WTC11 (cell line): ENCODE measurements around the gene COL17A1. TPM values are rescaled to one million over a fixed set of nuclear protein-coding genes. Genes with fewer than 3 reads are reported as not detected.

ENCODE experiments used
- ATAC-seq: fragments of 200-7000 bp; cut with Tn5 transposase; 2 replicates; pipeline ENCODE4 v1.10.0; 2021; ENCODE audit warnings: mild to moderate bottlenecking, moderate library complexity
- CTCF ChIA-PET: fragments of 300-600 bp; sonication (Branson Sonifier 250); formaldehyde crosslinking; loops from one replicate; lab custom pipeline; 2021; ENCODE audit warnings: antibody characterized with exemption; lab: Charles Lee
- POLR2A ChIA-PET: fragments of 350-600 bp; sonication (Branson Sonifier 250); formaldehyde crosslinking; loops from one replicate; lab custom pipeline; 2021; ENCODE audit warnings: antibody characterized with exemption; lab: Charles Lee
- DNase-seq: peaks from one replicate; pipeline ENCODE4 v3.0.0; 2021; ENCODE audit warnings: low spot score
- H3K27ac Mint-ChIP-seq: 2 replicates; pipeline ENCODE4 v1.8.0; 2021; ENCODE audit warnings: mixed read lengths
- H3K27me3 Mint-ChIP-seq: 2 replicates; pipeline ENCODE4 v1.8.0; 2021; ENCODE audit warnings: low read depth, mild to moderate bottlenecking, moderate library complexity, mixed read lengths
- H3K36me3 Mint-ChIP-seq: 2 replicates; pipeline ENCODE4 v1.8.0; 2021; ENCODE audit warnings: mixed read lengths
- H3K4me1 Mint-ChIP-seq: 2 replicates; pipeline ENCODE4 v1.8.0; 2022; ENCODE audit warnings: mixed read lengths
- H3K4me3 Mint-ChIP-seq: 2 replicates; pipeline ENCODE4 v1.8.0; 2021; ENCODE audit warnings: mild to moderate bottlenecking, moderate library complexity, mixed read lengths
- H3K9me3 Mint-ChIP-seq: 2 replicates; pipeline ENCODE4 v1.8.0; 2021; ENCODE audit warnings: mixed read lengths
- AR ChIP-seq: fragments of 250-450 bp; sonication (Bioruptor Pico); IDR thresholded peaks from 2 replicates; pipeline ENCODE4 v1.9.0; 2021; ENCODE audit warnings: mild to moderate bottlenecking
- ARID4B ChIP-seq: sonication (generic); formaldehyde crosslinking; IDR thresholded peaks from 2 replicates; pipeline ENCODE4 v1.8.0; 2023; ENCODE audit warnings: missing genetic modification reagents, mild to moderate bottlenecking, borderline replicate concordance
- ATF1 ChIP-seq: sonication (generic); formaldehyde crosslinking; IDR thresholded peaks from 2 replicates; pipeline ENCODE4 v1.8.1; 2023; ENCODE audit warnings: mild to moderate bottlenecking, moderate library complexity, missing genetic modification reagents
- GABPB1 ChIP-seq: sonication (generic); formaldehyde crosslinking; IDR thresholded peaks from 2 replicates; pipeline ENCODE4 v1.8.1; 2023; ENCODE audit warnings: mild to moderate bottlenecking, missing genetic modification reagents
- GTF2I ChIP-seq: fragments of 250-450 bp; sonication (Bioruptor Pico); conservative IDR thresholded peaks from 2 replicates; pipeline ENCODE4 v1.4.0; 2021; ENCODE audit warnings: mild to moderate bottlenecking
- IRF2 ChIP-seq: sonication (generic); formaldehyde crosslinking; IDR thresholded peaks from 2 replicates; pipeline ENCODE4 v1.8.0; 2022; ENCODE audit warnings: low read depth, missing genetic modification reagents, borderline replicate concordance
- JAZF1 ChIP-seq: fragments of 250-450 bp; sonication (Bioruptor Pico); IDR thresholded peaks from 2 replicates; pipeline ENCODE4 v1.9.0; 2021; ENCODE audit warnings: moderate library complexity, mild to moderate bottlenecking, inconsistent platforms
- NFE2L1 ChIP-seq: sonication (generic); formaldehyde crosslinking; IDR thresholded peaks from 2 replicates; pipeline ENCODE4 v1.8.1; 2023; ENCODE audit warnings: missing genetic modification reagents
- PRRX2 ChIP-seq: fragments of 250-450 bp; sonication (Bioruptor Pico); IDR thresholded peaks from 2 replicates; pipeline ENCODE4 v1.8.0; 2021; ENCODE audit warnings: mild to moderate bottlenecking
- TP53 ChIP-seq: sonication (generic); formaldehyde crosslinking; IDR thresholded peaks from 2 replicates; pipeline ENCODE4 v1.8.1; 2023; ENCODE audit warnings: mild to moderate bottlenecking, missing genetic modification reagents
- USF1 ChIP-seq: sonication (generic); formaldehyde crosslinking; IDR thresholded peaks from 2 replicates; pipeline ENCODE4 v1.8.0; 2022; ENCODE audit warnings: mild to moderate bottlenecking, missing genetic modification reagents
- ZNF232 ChIP-seq: sonication (generic); formaldehyde crosslinking; IDR thresholded peaks from 2 replicates; pipeline ENCODE4 v1.8.0; 2022; ENCODE audit warnings: mild to moderate bottlenecking, missing genetic modification reagents
- ZNF416 ChIP-seq: fragments of 250-450 bp; sonication (Bioruptor Pico); IDR thresholded peaks from 2 replicates; pipeline ENCODE4 v1.9.0; 2021; ENCODE audit warnings: mild to moderate bottlenecking, inconsistent platforms
- ZNF423 ChIP-seq: fragments of 250-450 bp; sonication (Bioruptor Pico); IDR thresholded peaks from 2 replicates; pipeline ENCODE4 v2.1.2; 2022; ENCODE audit warnings: mild to moderate bottlenecking, moderate library complexity
- total RNA-seq: library from RNA; stranded (reverse); gene quantifications from 3 replicates; pipeline ENCODE4 v1.2.3, GENCODE V29; 2021
- TF ChIP-seq, protein P1 (sequence below): sonication (generic); formaldehyde crosslinking; IDR thresholded peaks from 2 replicates; pipeline ENCODE4 v1.8.1; 2022; ENCODE audit warnings: mild to moderate bottlenecking, moderate library complexity, missing genetic modification reagents
- TF ChIP-seq, protein P2 (sequence below): sonication (generic); formaldehyde crosslinking; IDR thresholded peaks from 2 replicates; pipeline ENCODE4 v1.8.1; 2023; ENCODE audit warnings: mild to moderate bottlenecking, missing genetic modification reagents, moderate library complexity
- TF ChIP-seq, protein P3 (sequence below): sonication (generic); formaldehyde crosslinking; IDR thresholded peaks from 2 replicates; pipeline ENCODE4 v1.8.0; 2022; ENCODE audit warnings: mild to moderate bottlenecking, missing genetic modification reagents

Gene COL17A1
- total RNA-seq, 1 experiment from 2014 or later = 1.5 TPM

GRCh38 chr10:104101902-104102301, 16.2 kb upstream of the COL17A1 start:
- POLR2A ChIA-PET = no interaction called here
- ATAC-seq (no peak), DNase-seq (no peak)
- Mint-ChIP-seq H3K36me3 (peaks cover 6% of the 10 kb centered on the region), H3K4me1 (peaks cover 13% of the 10 kb centered on the region), H3K27me3 (no peaks in the 10 kb centered on the region), H3K9me3 (peaks cover 7% of the 10 kb centered on the region), H3K4me3 (no peak overlapping the region), H3K27ac (no peak overlapping the region)
- CTCF ChIA-PET = no interaction called here
- TF ChIP-seq, protein P1, sequence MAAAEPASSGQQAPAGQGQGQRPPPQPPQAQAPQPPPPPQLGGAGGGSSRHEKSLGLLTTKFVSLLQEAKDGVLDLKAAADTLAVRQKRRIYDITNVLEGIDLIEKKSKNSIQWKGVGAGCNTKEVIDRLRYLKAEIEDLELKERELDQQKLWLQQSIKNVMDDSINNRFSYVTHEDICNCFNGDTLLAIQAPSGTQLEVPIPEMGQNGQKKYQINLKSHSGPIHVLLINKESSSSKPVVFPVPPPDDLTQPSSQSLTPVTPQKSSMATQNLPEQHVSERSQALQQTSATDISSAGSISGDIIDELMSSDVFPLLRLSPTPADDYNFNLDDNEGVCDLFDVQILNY (CRISPR knock-in tag) = no peak
- TF ChIP-seq JAZF1 (no peak), AR (CRISPR knock-in tag) (no peak), IRF2 (CRISPR knock-in tag) (no peak), TP53 (CRISPR knock-in tag) (no peak), PRRX2 (CRISPR knock-in tag) (no peak), GTF2I (no peak), ZNF232 (no peak), ARID4B (CRISPR knock-in tag) (no peak), ATF1 (CRISPR knock-in tag) (no peak), ZNF416 (CRISPR knock-in tag) (no peak), NFE2L1 (no peak), ZNF423 (CRISPR knock-in tag) (no peak), GABPB1 (CRISPR knock-in tag) (no peak), USF1 (CRISPR knock-in tag) (no peak)
- TF ChIP-seq, protein P2, sequence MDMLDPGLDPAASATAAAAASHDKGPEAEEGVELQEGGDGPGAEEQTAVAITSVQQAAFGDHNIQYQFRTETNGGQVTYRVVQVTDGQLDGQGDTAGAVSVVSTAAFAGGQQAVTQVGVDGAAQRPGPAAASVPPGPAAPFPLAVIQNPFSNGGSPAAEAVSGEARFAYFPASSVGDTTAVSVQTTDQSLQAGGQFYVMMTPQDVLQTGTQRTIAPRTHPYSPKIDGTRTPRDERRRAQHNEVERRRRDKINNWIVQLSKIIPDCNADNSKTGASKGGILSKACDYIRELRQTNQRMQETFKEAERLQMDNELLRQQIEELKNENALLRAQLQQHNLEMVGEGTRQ (CRISPR knock-in tag) = no peak
- TF ChIP-seq, protein P3, sequence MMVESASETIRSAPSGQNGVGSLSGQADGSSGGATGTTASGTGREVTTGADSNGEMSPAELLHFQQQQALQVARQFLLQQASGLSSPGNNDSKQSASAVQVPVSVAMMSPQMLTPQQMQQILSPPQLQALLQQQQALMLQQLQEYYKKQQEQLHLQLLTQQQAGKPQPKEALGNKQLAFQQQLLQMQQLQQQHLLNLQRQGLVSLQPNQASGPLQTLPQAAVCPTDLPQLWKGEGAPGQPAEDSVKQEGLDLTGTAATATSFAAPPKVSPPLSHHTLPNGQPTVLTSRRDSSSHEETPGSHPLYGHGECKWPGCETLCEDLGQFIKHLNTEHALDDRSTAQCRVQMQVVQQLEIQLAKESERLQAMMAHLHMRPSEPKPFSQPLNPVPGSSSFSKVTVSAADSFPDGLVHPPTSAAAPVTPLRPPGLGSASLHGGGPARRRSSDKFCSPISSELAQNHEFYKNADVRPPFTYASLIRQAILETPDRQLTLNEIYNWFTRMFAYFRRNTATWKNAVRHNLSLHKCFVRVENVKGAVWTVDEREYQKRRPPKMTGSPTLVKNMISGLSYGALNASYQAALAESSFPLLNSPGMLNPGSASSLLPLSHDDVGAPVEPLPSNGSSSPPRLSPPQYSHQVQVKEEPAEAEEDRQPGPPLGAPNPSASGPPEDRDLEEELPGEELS (CRISPR knock-in tag) = no peak
